ENCODE measurements around the gene TEAD3.

Gene TEAD3

GRCh38 chr6:35496841-35497570, at the start of gene TEAD3:
TEAD3 (minus strand) TSS chr6:35497079.
- TF ChIP-seq FOXM1 (IDR thresholded peaks at IDR 0.05; ENCODE audit: borderline replicate concordance, low read depth) (no peak), USF1 (IDR thresholded peaks at IDR 0.05) (no peak), TEAD4 (IDR thresholded peaks at IDR 0.05) (no peak), RAD21 (IDR thresholded peaks at IDR 0.05; ENCODE audit: low read depth) (no peak), TCF12 (IDR thresholded peaks at IDR 0.05; ENCODE audit: low read depth) (no peak), CREB1 (IDR thresholded peaks at IDR 0.05; ENCODE audit: low read depth) (no peak), MAX (IDR thresholded peaks at IDR 0.05) (no peak), YY1 (IDR thresholded peaks at IDR 0.05; ENCODE audit: low read depth) (no peak), REST (IDR thresholded peaks at IDR 0.05; ENCODE audit: low read depth) (no peak), NFIC (IDR thresholded peaks at IDR 0.05) (no peak)

- TF ChIP-seq FOXM1 (IDR thresholded peaks at IDR 0.05; ENCODE audit: borderline replicate concordance, low read depth) (no peak), RAD21 (IDR thresholded peaks at IDR 0.05; ENCODE audit: low read depth) (no peak), ZBTB7A (IDR thresholded peaks at IDR 0.05; ENCODE audit: low read depth) (no peak), YY1 (IDR thresholded peaks at IDR 0.05; ENCODE audit: low read depth) (no peak), TAF1 (IDR thresholded peaks at IDR 0.05; ENCODE audit: low read depth) (no peak), EP300 (IDR thresholded peaks at IDR 0.05; ENCODE audit: borderline replicate concordance) (no peak), TEAD4 (IDR thresholded peaks at IDR 0.05) (no peak), REST (IDR thresholded peaks at IDR 0.05; ENCODE audit: low read depth) (no peak), EGR1 (IDR thresholded peaks at IDR 0.05) (no peak)
Measured at GRCh38 chr6:35544769-35545361, 48.0 kb upstream of the TEAD3 start.

- no peak for TF ChIP-seq EP300 (IDR thresholded peaks at IDR 0.05; ENCODE audit: borderline replicate concordance)
- no peak for TF ChIP-seq EGR1 (IDR thresholded peaks at IDR 0.05)
- TF ChIP-seq NFIC (IDR thresholded peaks at IDR 0.05) = no peak
- TF ChIP-seq REST (IDR thresholded peaks at IDR 0.05; ENCODE audit: low read depth) = no peak
- no peak for TF ChIP-seq TCF12 (IDR thresholded peaks at IDR 0.05; ENCODE audit: low read depth)
- TF ChIP-seq ZBTB7A (IDR thresholded peaks at IDR 0.05; ENCODE audit: low read depth) = no peak
- TF ChIP-seq TAF1 (IDR thresholded peaks at IDR 0.05; ENCODE audit: low read depth) = no peak
- no peak for TF ChIP-seq MAX (IDR thresholded peaks at IDR 0.05)
- TF ChIP-seq RAD21 (IDR thresholded peaks at IDR 0.05; ENCODE audit: low read depth) = no peak
- TF ChIP-seq YY1 (IDR thresholded peaks at IDR 0.05; ENCODE audit: low read depth) = no peak
- TF ChIP-seq FOXM1 (IDR thresholded peaks at IDR 0.05; ENCODE audit: borderline replicate concordance, low read depth) = no peak
- TF ChIP-seq CEBPB (IDR thresholded peaks at IDR 0.05) = no peak
- no peak for TF ChIP-seq USF1 (IDR thresholded peaks at IDR 0.05)
- no peak for TF ChIP-seq CREB1 (IDR thresholded peaks at IDR 0.05; ENCODE audit: low read depth)
- no peak for TF ChIP-seq TEAD4 (IDR thresholded peaks at IDR 0.05)
Measured at GRCh38 chr6:35543459-35544193, 46.7 kb upstream of the TEAD3 start.
